GM21717 (cell line): ENCODE measurements around the gene MYO7B.

Experiments
- ATAC-seq: cut with Tn5 transposase; IDR thresholded peaks from one replicate; pipeline ENCODE4 v1.9.1; 2021; ENCODE audit warnings: mild to moderate bottlenecking, moderate library complexity; ENCODE audit not compliant: unreplicated experiment

Gene MYO7B

DNA sequence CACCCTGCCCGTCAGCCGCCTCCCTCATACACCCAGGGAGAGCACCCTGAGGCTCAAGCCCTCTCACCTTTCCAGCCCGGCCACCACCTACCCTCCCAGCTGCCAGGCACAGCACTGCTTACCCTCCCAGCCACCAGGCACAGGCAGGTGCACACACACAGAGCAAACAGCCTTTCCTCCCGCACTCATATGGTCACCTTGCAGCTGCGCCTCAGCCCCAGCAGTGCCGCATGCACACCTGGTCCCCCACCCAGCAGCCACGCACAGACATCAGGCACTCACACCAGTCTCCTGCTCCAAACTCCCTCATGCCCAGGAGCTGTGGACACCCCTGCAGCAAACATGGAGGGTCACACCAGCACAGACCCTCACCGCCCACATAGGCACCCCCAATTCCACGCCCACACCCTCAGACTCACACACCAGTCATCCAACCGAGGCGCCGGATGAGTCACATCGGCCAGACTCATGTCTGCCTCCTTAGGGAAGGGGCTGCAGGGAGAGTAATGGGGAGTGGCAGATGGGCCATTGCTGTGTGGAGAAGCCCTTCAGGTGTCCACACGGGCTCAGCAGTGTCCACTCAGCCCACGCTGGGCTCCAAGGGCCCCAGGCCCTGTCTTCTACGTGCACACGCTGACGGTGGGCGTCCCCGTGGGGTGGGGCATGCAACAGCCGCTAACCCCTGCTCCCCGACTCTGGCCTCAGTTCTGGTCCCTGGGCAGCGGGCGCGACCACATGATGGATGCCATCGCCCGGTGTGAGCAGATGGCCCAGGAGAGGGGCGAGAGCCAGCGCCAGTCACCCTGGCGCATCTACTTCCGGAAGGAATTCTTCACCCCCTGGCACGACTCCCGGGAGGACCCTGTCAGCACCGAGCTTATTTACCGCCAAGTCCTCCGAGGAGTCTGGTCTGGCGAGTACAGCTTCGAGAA, 88.2 kb downstream of the MYO7B start:
- ATAC-seq, result no peak

DNA sequence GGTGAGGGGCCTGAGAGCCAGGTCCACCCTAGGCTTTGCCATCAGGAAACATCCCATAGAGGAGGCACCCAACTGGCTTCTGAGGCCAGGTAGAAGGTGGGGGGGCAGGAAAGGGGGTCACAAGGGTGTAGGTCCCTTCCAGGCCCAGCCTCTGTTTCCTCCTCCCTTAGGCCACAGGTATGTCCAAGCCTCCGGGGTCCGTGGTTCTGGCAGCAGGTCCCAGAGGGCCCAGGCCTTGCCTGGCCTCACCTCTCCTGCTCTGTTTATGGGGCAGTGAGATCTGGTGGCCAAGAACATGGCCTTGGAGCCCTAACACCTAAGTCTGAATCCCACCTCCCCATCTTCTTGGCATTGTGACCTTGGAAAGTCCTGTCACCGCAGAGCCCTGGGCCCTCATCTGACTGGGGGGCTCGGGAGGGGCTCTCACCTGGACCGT, 88.9 kb downstream of the MYO7B start:
- no peak for ATAC-seq

DNA sequence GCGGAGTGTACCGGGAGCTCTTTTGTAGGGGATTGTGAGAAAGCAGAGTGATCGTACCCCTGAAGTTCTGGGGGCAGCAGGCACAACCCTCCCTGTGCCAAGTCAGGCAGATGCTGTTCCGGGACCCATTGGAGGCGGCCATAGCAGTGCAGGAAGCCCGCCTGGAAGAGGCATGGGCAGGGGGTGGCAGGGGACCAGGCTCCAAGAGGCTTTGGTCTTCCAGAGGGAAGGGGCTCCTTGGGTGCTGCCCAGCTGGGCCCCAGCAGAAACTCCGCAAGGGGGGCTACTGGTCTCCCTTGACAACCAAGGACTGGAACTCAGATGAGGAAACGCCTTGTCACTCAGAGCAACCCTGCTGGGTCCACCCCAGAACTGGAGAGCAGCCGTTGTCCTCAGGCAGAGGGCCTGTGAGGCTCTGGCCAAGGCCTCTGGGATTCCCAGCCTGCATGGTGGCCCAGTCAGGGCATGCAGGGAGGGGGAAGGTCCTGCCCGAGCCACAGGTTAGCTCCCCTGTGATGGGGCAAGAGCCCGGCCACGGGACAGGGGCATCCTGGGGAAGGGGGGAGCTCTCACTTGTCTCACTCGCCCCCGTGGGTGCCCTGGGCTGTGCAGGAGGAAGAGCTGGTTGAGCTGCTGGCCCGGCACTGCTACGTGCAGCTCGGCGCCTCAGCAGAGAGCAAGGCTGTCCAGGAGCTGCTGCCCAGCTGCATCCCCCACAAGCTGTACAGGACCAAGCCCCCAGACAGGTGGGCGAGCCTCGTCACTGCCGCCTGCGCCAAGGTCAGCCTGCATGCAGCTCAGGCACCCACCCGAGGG, 89.5 kb downstream of the MYO7B start:
- ATAC-seq, result no peak

DNA sequence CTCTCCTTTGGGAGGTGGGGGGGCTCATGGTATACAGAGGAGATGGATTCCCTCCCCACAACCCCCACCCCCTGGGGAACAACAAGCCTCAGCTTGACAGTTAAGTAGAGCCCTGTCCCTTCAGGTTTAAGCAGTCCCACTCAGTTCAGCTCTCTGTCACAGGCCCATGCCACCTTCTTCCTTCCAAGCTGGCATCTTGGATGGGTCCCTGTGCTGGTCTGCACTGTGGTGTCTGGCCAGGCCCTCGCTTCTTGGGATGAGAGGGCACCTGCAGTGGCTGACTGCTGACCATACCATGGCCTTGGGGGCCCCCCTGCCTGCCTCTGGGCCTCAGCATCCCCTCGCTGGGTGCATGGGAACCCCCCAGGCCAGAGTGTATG, 90.1 kb downstream of the MYO7B start:
- ATAC-seq, result no peak

DNA sequence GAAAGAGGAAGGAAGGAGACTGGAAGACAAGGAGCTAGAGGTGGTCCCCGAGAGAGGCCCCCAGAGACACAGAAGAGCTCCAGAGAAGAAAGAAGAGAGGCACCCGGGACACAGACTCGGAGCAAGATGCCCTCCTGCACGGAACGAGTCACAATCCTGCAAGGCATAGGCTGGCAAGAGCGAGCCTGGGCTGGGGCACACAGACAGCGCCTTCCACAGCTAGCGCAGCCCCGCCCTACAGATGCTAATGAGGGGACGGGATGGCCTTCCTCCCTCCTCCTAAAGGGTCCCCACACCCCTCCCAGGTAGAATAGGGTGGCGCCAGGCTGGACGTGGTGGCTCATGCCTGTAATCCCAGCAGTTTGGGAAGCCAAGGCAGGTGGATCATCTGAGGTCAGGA, 90.7 kb downstream of the MYO7B start:
- ATAC-seq, result no peak

DNA sequence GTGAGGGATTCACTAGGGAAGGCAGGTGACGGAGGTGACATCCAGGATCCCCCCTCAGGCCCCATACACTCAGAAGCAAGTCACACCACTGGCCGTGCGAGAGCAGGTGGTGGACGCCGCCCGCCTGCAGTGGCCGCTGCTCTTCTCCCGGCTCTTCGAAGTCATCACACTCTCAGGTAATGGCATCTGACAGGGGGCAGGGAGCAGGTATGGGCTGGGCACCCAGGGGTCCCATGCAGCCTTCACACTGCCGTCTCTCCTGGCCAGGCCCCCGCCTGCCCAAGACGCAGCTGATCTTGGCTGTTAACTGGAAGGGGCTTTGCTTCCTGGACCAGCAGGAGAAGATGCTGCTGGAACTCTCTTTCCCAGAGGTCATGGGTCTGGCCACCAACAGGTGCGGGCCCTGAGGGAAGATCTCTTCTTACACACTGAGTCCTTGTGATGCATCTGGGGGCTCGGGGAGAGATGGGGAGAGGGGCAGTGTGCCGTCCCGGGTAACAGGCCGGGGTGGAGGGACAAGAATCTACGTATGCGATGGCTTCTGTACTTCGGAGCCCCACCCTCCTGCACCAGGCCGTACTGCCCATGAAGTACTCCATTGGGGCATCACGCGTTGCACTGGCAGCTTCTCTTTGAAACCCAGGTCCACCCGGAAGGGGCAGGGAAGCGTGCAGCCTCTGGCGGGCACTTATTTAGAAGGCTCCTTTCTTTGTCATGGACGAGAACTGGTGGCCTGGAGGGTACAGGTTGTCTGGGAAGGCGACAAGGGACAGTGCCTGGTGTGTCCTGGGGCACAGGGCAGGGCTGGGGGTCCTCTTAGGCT, 91.6 kb downstream of the MYO7B start:
- ATAC-seq, result no peak

DNA sequence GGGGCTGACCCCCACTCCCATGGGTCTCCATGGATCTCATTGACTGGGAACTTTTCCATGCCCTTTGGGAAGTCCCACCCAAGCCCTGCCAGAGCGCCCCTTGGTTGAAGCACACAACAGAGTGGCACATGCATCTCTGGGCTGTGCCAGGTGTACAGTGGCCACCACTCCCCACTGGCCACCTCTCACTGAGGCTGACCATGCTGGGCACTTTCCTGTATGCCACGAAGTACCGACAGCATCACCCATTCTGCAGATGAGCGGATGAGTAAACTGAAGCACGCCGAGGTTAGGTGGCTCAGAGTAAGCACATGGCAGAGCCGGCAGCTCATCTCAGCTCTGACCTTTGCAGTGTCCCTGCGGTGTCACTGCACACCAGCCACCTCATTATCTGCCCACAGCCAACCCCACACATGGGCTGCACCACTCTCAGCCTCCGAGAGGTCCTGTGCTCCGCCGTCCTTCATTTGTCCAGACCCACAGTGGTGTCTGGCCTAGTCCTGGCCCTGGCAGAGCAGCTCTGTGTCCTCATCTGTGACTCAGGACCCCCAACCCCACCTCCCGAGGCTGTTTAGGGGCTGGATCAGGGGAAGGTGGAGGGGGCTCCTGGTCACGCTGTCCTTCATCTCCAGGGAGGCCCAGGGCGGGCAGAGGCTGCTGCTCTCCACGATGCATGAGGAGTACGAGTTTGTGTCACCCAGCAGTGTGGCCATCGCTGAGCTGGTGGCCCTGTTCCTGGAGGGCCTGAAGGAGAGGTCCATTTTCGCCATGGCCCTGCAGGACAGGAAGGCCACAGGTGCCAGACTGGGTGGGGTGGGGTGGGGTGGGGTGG, 92.5 kb downstream of the MYO7B start:
- ATAC-seq, result no peak

DNA sequence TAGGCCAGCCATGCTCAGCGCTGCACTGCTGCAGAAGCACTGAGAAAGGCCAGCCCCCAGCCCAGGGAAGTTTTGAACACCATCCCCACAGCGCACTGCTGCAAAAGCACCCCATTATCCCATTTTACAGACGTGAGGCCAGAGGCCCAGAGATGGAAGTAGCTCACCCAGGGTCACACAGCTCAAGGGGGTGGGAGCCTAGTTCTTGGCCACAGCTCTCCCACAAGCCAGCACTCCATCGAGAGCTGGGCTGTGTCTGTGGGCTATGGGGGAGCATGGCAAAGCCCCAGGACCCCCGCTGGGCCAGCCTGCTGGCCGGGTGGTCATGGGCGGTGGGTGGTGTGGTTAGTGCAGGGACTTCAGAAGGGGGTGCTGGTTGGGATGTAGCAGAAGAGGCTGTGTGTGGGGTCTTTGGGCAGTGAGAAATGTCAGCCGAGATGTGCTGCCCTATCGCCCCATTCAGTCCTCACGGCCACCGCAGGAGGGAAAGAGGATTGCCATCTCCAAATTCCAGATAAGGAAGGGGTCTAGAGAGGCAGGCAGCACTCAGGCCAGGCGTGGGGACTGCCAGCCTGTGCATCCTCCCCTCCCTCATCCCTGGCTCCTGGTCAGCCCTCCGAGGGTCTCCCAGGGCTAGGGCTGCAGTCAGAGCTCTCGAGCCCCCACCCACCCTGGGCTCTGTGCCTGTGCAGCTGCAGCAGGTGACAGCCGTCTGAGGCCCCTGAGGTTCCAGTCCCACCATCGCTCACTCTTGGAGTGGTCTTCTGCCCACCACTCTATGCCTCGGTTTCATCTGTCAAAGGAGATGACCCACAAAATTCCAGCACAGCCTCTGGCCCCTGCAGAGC, 93.5 kb downstream of the MYO7B start:
- ATAC-seq, result no peak

DNA sequence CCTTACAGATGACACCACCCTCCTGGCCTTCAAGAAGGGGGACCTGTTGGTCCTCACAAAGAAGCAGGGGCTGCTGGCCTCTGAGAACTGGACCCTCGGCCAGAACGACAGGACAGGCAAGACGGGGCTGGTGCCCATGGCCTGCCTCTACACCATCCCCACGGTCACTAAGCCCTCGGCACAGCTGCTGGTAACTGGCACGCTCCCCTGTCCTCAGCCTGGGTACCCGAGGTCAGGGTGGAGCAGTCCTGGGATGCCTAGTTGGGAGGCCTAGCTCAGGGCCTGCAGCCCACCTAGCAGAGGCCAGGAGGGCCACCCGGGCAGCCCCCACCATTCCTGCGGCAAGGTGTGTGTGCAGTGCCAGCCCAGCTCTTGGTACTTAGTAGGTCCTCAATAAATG, 94.2 kb downstream of the MYO7B start:
- ATAC-seq, result no peak

DNA sequence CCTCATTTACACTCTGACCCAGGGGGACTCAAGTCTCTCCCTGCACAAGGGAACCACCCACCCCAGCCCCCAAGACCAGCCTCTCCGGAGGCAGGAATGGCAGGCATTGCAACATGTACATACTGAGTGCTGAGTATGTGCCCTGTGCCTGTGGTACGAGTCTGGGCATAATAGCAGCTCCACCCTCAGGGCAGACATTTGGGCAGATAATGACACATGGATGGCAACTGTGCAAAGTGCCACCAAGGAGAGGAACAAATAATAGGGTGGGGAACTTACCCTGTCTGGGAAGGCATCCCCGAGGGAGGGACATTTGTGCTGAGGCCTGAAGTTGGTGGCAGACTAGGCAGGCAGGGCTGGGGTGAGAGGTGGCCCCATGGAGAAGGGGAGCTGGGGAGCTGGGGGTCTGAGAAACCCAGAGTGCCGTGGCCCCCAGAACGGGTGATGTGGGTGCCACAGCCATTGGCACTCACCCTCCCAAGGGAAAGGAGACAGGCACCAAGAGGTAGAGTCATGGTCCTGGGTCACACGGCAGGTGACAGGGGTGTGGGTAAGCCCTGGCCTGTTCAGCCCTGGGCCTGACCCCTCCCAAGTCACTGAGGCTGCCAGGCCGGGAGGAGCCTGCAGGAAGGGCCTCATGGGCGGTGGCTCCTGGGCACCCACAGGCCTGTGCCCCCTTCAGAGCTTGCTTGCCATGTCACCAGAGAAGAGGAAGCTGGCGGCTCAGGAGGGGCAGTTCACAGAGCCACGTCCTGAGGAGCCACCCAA, 94.8 kb downstream of the MYO7B start:
- ATAC-seq, result no peak

DNA sequence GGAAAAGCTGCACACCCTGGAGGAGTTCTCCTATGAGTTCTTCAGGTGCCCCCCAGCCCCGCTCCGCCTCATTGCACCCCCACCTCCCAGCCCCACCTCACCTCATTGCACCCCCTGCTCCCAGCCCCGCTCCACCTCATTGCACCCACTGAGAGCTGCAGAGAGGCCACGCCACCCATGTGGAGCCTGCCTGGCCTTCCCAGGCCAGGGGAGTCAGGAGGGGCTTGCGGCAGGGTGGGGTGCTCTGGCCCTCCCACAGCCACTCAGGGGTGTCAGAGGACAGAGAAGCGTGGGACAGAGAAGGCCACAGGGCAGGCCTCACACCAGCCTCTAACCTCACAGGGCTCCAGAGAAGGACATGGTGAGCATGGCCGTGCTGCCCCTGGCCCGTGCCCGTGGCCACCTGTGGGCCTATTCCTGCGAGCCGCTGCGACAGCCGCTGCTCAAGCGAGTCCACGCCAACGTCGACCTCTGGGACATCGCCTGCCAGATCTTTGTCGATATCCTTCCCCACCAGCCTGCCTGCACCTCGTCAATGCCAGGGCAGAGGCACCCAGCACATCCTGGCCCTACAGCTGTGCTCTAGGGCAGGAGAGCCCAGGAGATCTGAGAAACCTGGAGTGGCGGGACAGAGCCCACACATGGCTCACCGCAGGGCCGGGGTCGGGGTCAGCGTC, 95.5 kb downstream of the MYO7B start:
- no peak for ATAC-seq

DNA sequence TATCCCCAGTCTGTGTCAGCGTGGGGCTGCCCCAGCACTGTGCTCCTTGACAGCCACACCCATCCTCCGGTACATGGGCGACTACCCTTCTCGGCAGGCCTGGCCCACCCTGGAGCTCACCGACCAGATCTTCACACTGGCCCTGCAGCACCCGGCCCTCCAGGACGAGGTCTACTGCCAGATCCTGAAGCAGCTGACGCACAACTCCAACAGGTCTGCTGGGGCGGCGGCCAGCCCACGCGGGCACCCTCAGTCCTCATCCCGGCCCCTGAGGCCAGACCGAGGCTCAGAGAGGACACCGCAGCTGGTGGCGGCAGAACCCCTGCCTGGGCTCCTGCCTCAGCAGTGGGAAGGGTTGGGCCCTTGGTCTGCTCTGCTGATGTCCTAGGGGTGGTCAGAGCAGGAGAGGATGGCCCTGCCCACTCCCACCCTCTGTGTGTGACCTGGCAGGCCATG, 96.1 kb downstream of the MYO7B start:
- no peak for ATAC-seq

DNA sequence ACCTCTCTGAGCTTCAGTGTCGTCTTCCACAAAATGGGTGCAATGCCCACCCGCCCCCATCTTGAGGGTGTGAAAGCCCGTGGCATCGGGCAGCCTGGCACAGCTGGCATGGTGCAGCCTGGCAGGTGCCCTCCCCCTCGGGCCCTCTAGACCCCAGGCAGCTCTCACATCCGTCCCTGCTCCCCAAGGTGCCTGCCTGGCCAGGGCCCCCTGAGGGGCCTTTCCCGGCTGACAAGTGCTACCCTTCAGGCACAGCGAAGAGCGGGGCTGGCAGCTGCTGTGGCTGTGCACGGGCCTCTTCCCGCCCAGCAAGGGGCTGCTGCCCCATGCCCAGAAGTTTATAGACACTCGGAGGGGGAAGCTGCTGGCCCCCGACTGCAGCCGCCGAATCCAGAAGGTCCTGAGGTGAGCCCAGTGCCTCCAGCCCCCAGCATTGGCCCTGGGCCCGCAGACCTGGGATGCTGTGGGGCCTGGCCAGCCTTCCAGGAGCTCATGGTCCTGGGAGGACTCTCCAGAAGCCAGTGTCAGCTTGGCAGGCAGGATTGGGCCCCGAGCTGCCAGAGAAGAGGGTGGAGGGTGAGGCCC, 96.6 kb downstream of the MYO7B start:
- no peak for ATAC-seq

DNA sequence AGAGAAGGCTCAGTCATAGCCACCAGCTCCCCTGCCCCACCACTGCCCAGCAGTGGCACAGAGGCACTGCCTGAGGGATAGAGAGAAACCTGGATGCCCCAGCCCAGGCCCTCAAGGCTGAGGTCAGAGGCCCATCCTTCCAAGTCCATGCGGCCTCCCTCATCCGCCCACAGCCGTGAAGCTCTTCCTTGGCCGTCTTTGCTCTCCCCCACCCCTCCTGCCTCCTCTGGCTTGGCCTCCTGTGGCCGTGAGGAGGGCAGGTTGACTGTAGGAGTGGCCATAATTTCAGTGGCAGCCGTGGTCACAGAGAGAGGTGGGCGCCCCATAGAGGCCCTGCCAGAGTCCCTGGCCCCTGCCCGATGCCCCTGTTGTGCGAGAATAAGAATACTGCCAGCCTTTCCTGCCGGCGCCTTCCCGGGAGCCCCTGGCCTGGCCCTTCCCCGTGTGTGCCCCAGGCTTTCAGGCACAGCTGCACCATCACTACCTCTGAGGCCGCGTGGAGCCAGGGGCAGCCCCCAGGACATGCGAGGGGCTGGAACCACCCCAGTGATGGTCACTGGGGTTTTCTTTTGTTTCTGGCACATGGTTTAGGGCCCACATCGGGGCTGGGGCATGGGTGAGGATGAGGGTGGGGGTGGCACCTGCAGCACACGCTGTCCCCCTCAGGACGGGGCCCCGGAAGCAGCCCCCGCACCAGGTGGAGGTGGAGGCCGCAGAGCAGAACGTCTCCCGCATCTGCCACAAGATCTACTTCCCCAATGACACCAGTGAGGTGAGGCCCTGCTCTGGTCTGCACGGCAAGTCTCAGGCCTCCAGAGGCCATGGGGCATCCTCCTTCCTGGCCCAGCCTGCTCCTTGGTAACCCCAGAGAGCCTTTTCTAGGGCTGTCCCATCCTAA, 97.4 kb downstream of the MYO7B start:
- peak; percentile 46 for ATAC-seq

DNA sequence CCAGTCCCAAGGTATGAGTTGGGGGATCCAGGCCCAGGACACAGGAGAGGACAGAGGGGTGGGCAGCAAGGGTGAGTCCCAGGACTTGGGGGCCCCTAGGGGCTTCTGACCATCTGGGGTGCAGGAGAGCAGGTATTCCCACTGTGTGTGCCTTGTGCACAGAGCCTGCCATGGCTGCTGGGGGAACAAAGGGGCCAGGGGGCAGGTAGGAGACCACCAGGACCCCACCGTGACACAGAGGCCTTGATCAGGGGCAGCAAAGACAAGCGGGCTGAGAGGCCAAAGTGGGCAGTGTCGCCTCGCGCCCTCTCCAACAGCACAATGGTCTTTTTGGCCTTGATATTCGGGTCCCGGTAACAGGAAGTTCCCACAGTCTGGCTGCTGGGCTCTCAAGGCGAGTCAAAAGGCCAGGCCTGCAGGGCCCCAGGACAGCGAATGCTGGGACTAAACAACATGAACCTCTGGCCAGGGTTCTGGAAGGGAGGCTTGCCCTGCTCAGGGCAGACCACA, 98.1 kb downstream of the MYO7B start:
- ATAC-seq, result no peak

DNA sequence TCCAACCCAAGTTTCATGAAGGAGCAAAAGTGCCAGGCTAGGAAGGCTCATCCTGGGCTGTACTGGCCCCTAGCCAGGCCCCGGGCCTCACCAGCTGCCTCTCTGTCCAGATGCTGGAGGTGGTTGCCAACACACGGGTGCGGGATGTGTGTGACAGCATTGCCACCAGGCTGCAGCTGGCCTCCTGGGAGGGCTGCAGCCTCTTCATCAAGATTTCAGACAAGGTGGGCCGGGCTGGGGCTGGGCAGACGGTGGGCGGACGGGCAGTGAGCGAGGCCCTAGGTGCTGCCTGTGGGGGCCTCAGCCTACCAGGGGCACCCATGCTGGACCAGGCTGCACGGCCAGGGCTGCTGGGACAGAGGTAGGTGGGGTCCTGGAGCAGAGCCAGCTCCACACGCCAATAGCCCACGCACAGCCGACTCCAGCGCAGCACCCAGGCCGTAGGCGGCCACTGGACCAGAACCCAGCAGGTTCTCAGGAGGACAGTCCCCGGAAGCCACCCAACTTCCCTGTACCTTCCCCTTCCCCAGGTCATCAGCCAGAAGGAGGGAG, 98.7 kb downstream of the MYO7B start:
- ATAC-seq, result no peak
